ACHN (cell line): Measurements from ENCODE around the gene ANKRD28.

Experiments
- DNase-seq: peaks from one replicate; pipeline ENCODE4 v3.0.0-alpha.2; 2015
- in situ Hi-C: cut with HindIII; loops from 2 replicates; pipeline ENCODE4 v1.10.0; 2017; ENCODE audit warnings: low sequenced_read_pairs, low pct_ligation_motif_present, low pct_unique_long_range_greater_than_20kb

The ANKRD28 gene

GRCh38 chr3:15805756-15806266 lies 8.0 kb upstream of the ANKRD28 start:
- DNase-seq, result no peak
- in situ Hi-C loops, result no loop called here

- no peak for DNase-seq
- in situ Hi-C loops, result no loop called here
These were observed 6.8 kb upstream of the ANKRD28 start for GRCh38 chr3:15804553-15805095.

GRCh38 chr3:15803921-15804320 lies 6.1 kb upstream of the ANKRD28 start:
- in situ Hi-C loops, result no loop called here
- DNase-seq, result no peak

GRCh38 chr3:15801298-15801697 lies 3.5 kb upstream of the ANKRD28 start:
- DNase-seq, result no peak
- in situ Hi-C loops, result no loop called here

- in situ Hi-C loops, result no loop called here
- DNase-seq, result no peak
These were observed 3.0 kb upstream of the ANKRD28 start for GRCh38 chr3:15800780-15801179.

- no peak for DNase-seq
- in situ Hi-C loops, result no loop called here
These were observed 2.5 kb upstream of the ANKRD28 start for GRCh38 chr3:15800327-15800726.

GRCh38 chr3:15798533-15799245 lies 910 bp upstream of the ANKRD28 start:
- DNase-seq, result no peak
- in situ Hi-C loops, result no loop called here

GRCh38 chr3:15796771-15797641 lies 773 bp downstream of the ANKRD28 start:
- in situ Hi-C loops, result no loop called here
- peak; percentile 71 for DNase-seq

GRCh38 chr3:15796331-15796730 lies 1.4 kb downstream of the ANKRD28 start:
- DNase-seq, result peak; percentile 39
- in situ Hi-C loops, result no loop called here

- in situ Hi-C loops, result no loop called here
- peak; percentile 66 for DNase-seq
These were observed 2.0 kb downstream of the ANKRD28 start for GRCh38 chr3:15795651-15796308.

GRCh38 chr3:15794842-15795650 lies 2.7 kb downstream of the ANKRD28 start:
- DNase-seq, result peak; percentile 30
- in situ Hi-C loops, result no loop called here

GRCh38 chr3:15794303-15794771 lies 3.4 kb downstream of the ANKRD28 start:
- DNase-seq, result peak; percentile 59
- in situ Hi-C loops, result no loop called here

GRCh38 chr3:15791525-15791924 lies 6.3 kb downstream of the ANKRD28 start:
- in situ Hi-C loops, result no loop called here
- DNase-seq, result no peak

- DNase-seq, result no peak
- in situ Hi-C loops, result no loop called here
These were observed 9.8 kb downstream of the ANKRD28 start for GRCh38 chr3:15787941-15788340.

GRCh38 chr3:15787526-15787925 lies 10.3 kb downstream of the ANKRD28 start:
- in situ Hi-C loops, result no loop called here
- DNase-seq, result no peak

- no peak for DNase-seq
- in situ Hi-C loops, result no loop called here
These were observed 14.3 kb downstream of the ANKRD28 start for GRCh38 chr3:15783361-15783969.

GRCh38 chr3:15782429-15782828 lies 15.3 kb downstream of the ANKRD28 start:
- in situ Hi-C loops, result no loop called here
- no peak for DNase-seq
